OCI-LY7 (cell line): Measurements from ENCODE around the gene SLC9A3. TPM values are rescaled to one million over a fixed set of nuclear protein-coding genes. Genes with fewer than 3 reads are reported as not detected.

Experiments used
- BruUV-seq: library from RNA; stranded (reverse); fragments of 400-500 nt; replicated peaks from 2 replicates; lab custom pipeline; 2021; lab: Mats Ljungman, UMichigan
- CTCF ChIA-PET: fragments of 300-600 bp; sonication (Branson Sonifier 250); formaldehyde crosslinking; loops from one replicate; lab custom pipeline; 2022; ENCODE audit warnings: antibody characterized with exemption; ENCODE audit not compliant: unreplicated experiment; lab: Charles Lee
- POLR2A ChIA-PET: fragments of 300-600 bp; sonication (Branson Sonifier 250); formaldehyde crosslinking; loops from one replicate; lab custom pipeline; 2022; ENCODE audit warnings: antibody characterized with exemption; lab: Charles Lee
- DNase-seq: peaks from one replicate; pipeline ENCODE4 v3.0.0-alpha.2; 2015; ENCODE audit warnings: low spot score
- H2AFZ ChIP-seq: fragments of 200-600 bp; sonication (generic), shearing (Covaris generic); 2 replicates; pipeline ENCODE4 v1.6.1; 2014; ENCODE audit warnings: mild to moderate bottlenecking, antibody characterized with exemption, low read length, moderate library complexity
- H3K27ac ChIP-seq: fragments of 200-600 bp; sonication (generic); 2 replicates; pipeline ENCODE4 v1.5.1; 2014; ENCODE audit warnings: mixed run types, low read depth, mild to moderate bottlenecking, moderate library complexity, low read length, inconsistent platforms; ENCODE audit not compliant: poor library complexity, severe bottlenecking
- H3K36me3 ChIP-seq: fragments of 200-600 bp; sonication (generic); 2 replicates; pipeline ENCODE4 v1.6.1; 2014; ENCODE audit warnings: mild to moderate bottlenecking, antibody characterized with exemption, low read length, moderate library complexity, mixed read lengths; ENCODE audit not compliant: insufficient read depth
- H3K4me1 ChIP-seq: fragments of 200-600 bp; sonication (generic); 2 replicates; pipeline ENCODE4 v1.5.1; 2014; ENCODE audit warnings: mild to moderate bottlenecking, low read length; ENCODE audit not compliant: insufficient read depth, poor library complexity, severe bottlenecking
- H3K4me2 ChIP-seq: fragments of 200-600 bp; sonication (generic); 2 replicates; pipeline ENCODE4 v1.6.1; 2014; ENCODE audit warnings: mild to moderate bottlenecking, low read length
- H3K4me3 ChIP-seq: fragments of 200-600 bp; sonication (generic); 2 replicates; pipeline ENCODE4 v1.5.1; 2014; ENCODE audit warnings: mild to moderate bottlenecking, low read depth, low read length; ENCODE audit not compliant: poor library complexity, severe bottlenecking
- H3K79me2 ChIP-seq: fragments of 200-600 bp; sonication (generic); 2 replicates; pipeline ENCODE4 v1.6.1; 2016; ENCODE audit warnings: low read depth, mild to moderate bottlenecking, low read length, moderate library complexity, mixed read lengths; ENCODE audit not compliant: insufficient read depth
- H3K9me2 ChIP-seq: fragments of 200-600 bp; sonication (generic); 2 replicates; pipeline ENCODE4 v1.6.1; 2016; ENCODE audit warnings: mild to moderate bottlenecking, low read length, mixed read lengths; ENCODE audit not compliant: insufficient read depth
- H3K9me3 ChIP-seq: fragments of 200-600 bp; sonication (generic); 2 replicates; pipeline ENCODE4 v1.6.1; 2014; ENCODE audit warnings: mild to moderate bottlenecking, mixed run types, low read length, mixed read lengths
- H4K20me1 ChIP-seq: fragments of 200-600 bp; sonication (generic); 2 replicates; pipeline ENCODE4 v1.6.1; 2014; ENCODE audit warnings: mild to moderate bottlenecking, antibody characterized with exemption, low read length, moderate library complexity, mixed read lengths; ENCODE audit not compliant: insufficient read depth
- CTCF ChIP-seq: fragments of 200-600 bp; sonication (generic); conservative IDR thresholded peaks from 2 replicates; pipeline ENCODE4 v1.5.1; 2014; ENCODE audit warnings: mild to moderate bottlenecking, antibody characterized with exemption, low read length, moderate library complexity, mixed read lengths
- EZH2phosphoT487 ChIP-seq: fragments of 200-600 bp; sonication (generic); IDR thresholded peaks from 2 replicates; pipeline ENCODE4 v1.6.1; 2018; ENCODE audit warnings: low read depth, borderline replicate concordance, mild to moderate bottlenecking, mixed run types, antibody characterized with exemption, low read length, moderate library complexity, mixed read lengths
- intact Hi-C: fragments of 100-400 bp; cut with micrococcal nuclease; formaldehyde crosslinking; loops from one replicate; pipeline ENCODE4 v1.10.0; 2022; ENCODE audit not compliant: unreplicated experiment
- total RNA-seq, 2 experiments: library from RNA; depleted of rRNA in 1 of 2; stranded (reverse); fragments of >200 nt in 1 of 2; shearing (Covaris generic) in 1 of 2; gene quantifications; 2 replicates each; pipeline ENCODE4 v1.2.3, GENCODE V29; 2014 to 2022

SLC9A3 gene
- total RNA-seq, 2 experiments from 2014 or later, result 2.0 to 4.3 TPM

DNA sequence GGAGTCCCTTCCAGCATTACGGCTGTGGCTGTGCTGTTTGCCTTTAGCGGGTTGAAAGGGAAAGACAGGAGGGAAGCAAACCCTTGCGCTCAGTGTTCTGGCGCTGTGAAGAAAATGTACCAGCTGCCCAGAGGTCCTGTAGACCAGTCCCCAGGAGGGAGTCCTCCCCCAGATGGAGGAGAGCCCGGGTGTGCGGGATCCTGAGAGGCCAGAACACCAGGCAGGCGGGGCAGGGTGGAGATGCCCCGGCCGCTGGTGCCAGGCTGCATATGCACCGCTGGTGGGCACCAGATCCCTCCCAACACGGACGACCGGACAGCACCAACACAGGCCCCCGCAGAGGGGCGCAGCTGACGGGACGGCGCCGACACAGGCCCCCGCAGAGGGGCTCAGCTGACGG lies 37.2 kb upstream of the SLC9A3 start:
- TF ChIP-seq EZH2phosphoT487 (no peak), CTCF (no peak)
- Histone ChIP-seq H3K79me2 (no peaks in the 10 kb centered on the region), H3K4me3 (no peak overlapping the region), H3K4me2 (no peak overlapping the region), H3K27ac (no peak overlapping the region), H4K20me1 (no peaks in the 10 kb centered on the region), H3K4me1 (no peaks in the 10 kb centered on the region), H3K36me3 (no peaks in the 10 kb centered on the region), H2AFZ (no peak overlapping the region), H3K9me2 (no peaks in the 10 kb centered on the region), H3K9me3 (no peaks in the 10 kb centered on the region)
- POLR2A ChIA-PET, result no interaction called here
- CTCF ChIA-PET, result no interaction called here
- DNase-seq, result no peak
- intact Hi-C loops, result no loop called here
- no TSS peak for BruUV-seq

DNA sequence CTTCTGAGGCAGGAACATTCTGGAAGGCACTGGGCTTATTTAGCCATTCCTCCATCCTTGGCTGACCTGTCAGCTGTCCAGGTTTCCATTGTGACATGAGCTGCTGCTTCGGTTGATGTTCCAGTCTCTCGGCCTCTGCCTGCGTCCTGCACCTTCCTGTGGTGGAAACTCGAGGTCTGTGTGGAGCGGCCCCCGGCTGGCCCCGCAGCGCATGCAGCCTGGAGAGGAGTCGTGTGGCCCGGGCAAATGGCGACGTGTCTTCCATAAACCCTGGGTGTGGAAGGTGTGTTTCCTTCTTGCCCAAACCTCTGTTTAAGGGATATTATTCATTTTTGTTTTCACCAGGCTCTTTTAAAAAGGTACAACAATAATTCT lies 36.5 kb upstream of the SLC9A3 start:
- Histone ChIP-seq H3K4me2 (no peak overlapping the region), H3K36me3 (no peaks in the 10 kb centered on the region), H3K4me3 (no peak overlapping the region), H3K4me1 (no peaks in the 10 kb centered on the region), H3K79me2 (no peaks in the 10 kb centered on the region), H3K9me2 (no peaks in the 10 kb centered on the region), H4K20me1 (no peaks in the 10 kb centered on the region), H3K27ac (no peak overlapping the region), H2AFZ (no peak overlapping the region), H3K9me3 (no peaks in the 10 kb centered on the region)
- ChIA-PET POLR2A (no interaction called here), CTCF (no interaction called here)
- DNase-seq, result no peak
- intact Hi-C loops, result no loop called here
- TF ChIP-seq CTCF, result no peak
- no peak for TF ChIP-seq EZH2phosphoT487
- BruUV-seq, result no TSS peak

GRCh38 chr5:558871-559503 lies 34.7 kb upstream of the SLC9A3 start:
- TF ChIP-seq EZH2phosphoT487 (no peak), CTCF (no peak)
- Histone ChIP-seq H2AFZ (no peak overlapping the region), H3K9me2 (no peaks in the 10 kb centered on the region), H3K4me2 (no peak overlapping the region), H3K36me3 (no peaks in the 10 kb centered on the region), H3K4me3 (no peak overlapping the region), H3K79me2 (no peaks in the 10 kb centered on the region), H4K20me1 (no peaks in the 10 kb centered on the region), H3K27ac (no peak overlapping the region), H3K9me3 (no peaks in the 10 kb centered on the region), H3K4me1 (no peaks in the 10 kb centered on the region)
- ChIA-PET CTCF (no interaction called here), POLR2A (no interaction called here)
- intact Hi-C loops, result no loop called here
- no peak for DNase-seq
- BruUV-seq, result no TSS peak
